Measurements from ENCODE around the gene ATP6V1B1.

DNA sequence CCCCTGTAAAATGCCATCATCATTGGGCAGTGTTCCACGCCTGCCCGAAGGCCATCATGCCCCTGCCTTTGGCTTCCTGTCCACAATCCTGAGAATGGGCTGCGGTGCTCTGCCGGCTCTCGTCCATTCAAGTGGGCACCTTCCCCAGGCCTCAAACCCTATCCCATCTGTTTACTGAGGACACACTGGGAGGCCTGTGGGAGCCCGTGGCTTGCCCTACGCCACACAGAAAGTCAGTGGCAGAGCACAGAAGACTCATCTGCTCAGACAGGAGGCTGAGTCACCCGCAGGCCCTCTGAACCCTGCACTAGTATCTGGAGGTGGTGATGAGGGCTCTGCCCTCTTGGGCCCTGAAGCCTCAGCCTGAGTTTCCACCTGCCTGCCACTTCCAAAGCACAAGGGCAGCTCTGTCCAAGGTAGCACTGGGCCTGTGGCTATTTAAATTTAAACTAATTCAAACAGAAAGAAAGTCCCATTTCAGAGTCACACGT, 23.6 kb downstream of the ATP6V1B1 start:
- TF ChIP-seq, protein P1, sequence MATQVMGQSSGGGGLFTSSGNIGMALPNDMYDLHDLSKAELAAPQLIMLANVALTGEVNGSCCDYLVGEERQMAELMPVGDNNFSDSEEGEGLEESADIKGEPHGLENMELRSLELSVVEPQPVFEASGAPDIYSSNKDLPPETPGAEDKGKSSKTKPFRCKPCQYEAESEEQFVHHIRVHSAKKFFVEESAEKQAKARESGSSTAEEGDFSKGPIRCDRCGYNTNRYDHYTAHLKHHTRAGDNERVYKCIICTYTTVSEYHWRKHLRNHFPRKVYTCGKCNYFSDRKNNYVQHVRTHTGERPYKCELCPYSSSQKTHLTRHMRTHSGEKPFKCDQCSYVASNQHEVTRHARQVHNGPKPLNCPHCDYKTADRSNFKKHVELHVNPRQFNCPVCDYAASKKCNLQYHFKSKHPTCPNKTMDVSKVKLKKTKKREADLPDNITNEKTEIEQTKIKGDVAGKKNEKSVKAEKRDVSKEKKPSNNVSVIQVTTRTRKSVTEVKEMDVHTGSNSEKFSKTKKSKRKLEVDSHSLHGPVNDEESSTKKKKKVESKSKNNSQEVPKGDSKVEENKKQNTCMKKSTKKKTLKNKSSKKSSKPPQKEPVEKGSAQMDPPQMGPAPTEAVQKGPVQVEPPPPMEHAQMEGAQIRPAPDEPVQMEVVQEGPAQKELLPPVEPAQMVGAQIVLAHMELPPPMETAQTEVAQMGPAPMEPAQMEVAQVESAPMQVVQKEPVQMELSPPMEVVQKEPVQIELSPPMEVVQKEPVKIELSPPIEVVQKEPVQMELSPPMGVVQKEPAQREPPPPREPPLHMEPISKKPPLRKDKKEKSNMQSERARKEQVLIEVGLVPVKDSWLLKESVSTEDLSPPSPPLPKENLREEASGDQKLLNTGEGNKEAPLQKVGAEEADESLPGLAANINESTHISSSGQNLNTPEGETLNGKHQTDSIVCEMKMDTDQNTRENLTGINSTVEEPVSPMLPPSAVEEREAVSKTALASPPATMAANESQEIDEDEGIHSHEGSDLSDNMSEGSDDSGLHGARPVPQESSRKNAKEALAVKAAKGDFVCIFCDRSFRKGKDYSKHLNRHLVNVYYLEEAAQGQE (IDR thresholded peaks at IDR 0.05; ENCODE audit: low read depth): peak; percentile 61; the same call in 1 of the 2 replicates
- no peak for TF ChIP-seq EP300 (IDR thresholded peaks at IDR 0.05; ENCODE audit: borderline replicate concordance)
- no peak for TF ChIP-seq TAF1 (IDR thresholded peaks at IDR 0.05; ENCODE audit: low read depth)
- no peak for TF ChIP-seq YY1 (IDR thresholded peaks at IDR 0.05; ENCODE audit: low read depth)
- TF ChIP-seq EGR1 (IDR thresholded peaks at IDR 0.05): no peak
- no peak for TF ChIP-seq RAD21 (IDR thresholded peaks at IDR 0.05; ENCODE audit: low read depth)
- TF ChIP-seq, protein P2, sequence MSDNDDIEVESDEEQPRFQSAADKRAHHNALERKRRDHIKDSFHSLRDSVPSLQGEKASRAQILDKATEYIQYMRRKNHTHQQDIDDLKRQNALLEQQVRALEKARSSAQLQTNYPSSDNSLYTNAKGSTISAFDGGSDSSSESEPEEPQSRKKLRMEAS (IDR thresholded peaks at IDR 0.05): no peak
- TF ChIP-seq CREB1 (IDR thresholded peaks at IDR 0.05; ENCODE audit: low read depth): no peak
- no peak for TF ChIP-seq CEBPB (IDR thresholded peaks at IDR 0.05)
- no peak for TF ChIP-seq TCF12 (IDR thresholded peaks at IDR 0.05; ENCODE audit: low read depth)
- TF ChIP-seq TEAD4 (IDR thresholded peaks at IDR 0.05): no peak
- TF ChIP-seq FOXM1 (IDR thresholded peaks at IDR 0.05; ENCODE audit: borderline replicate concordance, low read depth): no peak
- TF ChIP-seq, protein P3, sequence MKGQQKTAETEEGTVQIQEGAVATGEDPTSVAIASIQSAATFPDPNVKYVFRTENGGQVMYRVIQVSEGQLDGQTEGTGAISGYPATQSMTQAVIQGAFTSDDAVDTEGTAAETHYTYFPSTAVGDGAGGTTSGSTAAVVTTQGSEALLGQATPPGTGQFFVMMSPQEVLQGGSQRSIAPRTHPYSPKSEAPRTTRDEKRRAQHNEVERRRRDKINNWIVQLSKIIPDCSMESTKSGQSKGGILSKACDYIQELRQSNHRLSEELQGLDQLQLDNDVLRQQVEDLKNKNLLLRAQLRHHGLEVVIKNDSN (IDR thresholded peaks at IDR 0.05): no peak
- TF ChIP-seq ZBTB7A (IDR thresholded peaks at IDR 0.05; ENCODE audit: low read depth): no peak
